GM12878 (cell line): ENCODE measurements around the gene VAT1. TPM values are rescaled to one million over a fixed set of nuclear protein-coding genes. Genes with fewer than 3 reads are reported as not detected.

Experiments
- ATAC-seq: fragments of 200-7000 bp; cut with Tn5 transposase; 3 replicates; pipeline ENCODE4 v1.9.1; 2020; ENCODE audit warnings: mild to moderate bottlenecking, moderate library complexity
- BruUV-seq: library from RNA; stranded (reverse); fragments of 400-500 nt; replicated peaks from 2 replicates; lab custom pipeline; 2021; lab: Mats Ljungman, UMichigan
- CTCF ChIA-PET: fragments of 300-600 bp; sonication (Branson Sonifier 250); formaldehyde crosslinking; extraction: SDS; loops from one replicate; lab custom pipeline; 2021; ENCODE audit warnings: inconsistent platforms; lab: Yijun Ruan, JAX
- POLR2A ChIA-PET: fragments of 350-600 bp; formaldehyde crosslinking; extraction: SDS; loops from one replicate; lab custom pipeline; 2021; ENCODE audit warnings: inconsistent platforms; lab: Charles Lee
- RAD21 ChIA-PET: fragments of 300-600 bp; sonication (Branson Sonifier 250); formaldehyde crosslinking; loops from one replicate; lab custom pipeline; 2023; ENCODE audit warnings: antibody characterized with exemption; ENCODE audit not compliant: unreplicated experiment; lab: Charles Lee
- SMC1A ChIA-PET: fragments of 300-600 bp; sonication (Branson Sonifier 250); formaldehyde crosslinking; loops from one replicate; lab custom pipeline; 2023; ENCODE audit not compliant: unreplicated experiment, uncharacterized antibody; lab: Charles Lee
- DNase-seq: peaks from one replicate; pipeline ENCODE4 v3.0.0-alpha.2; 2011; ENCODE audit warnings: low read depth, low spot score
- FAIRE-seq: peaks from 3 replicates; lab custom pipeline; 2011; peaks lifted over from hg19 to GRCh38; lab: Jason Lieb, UNC
- H2AFZ ChIP-seq: 2 replicates; pipeline ENCODE4 v1.6.0; 2011; ENCODE audit warnings: low read depth, low read length, control low read depth; ENCODE audit not compliant: control insufficient read depth
- H3K27ac ChIP-seq: 2 replicates; pipeline ENCODE4 v1.5.1; 2011; ENCODE audit warnings: control low read depth; ENCODE audit not compliant: control insufficient read depth, insufficient read depth
- H3K27me3 ChIP-seq, 2 experiments: replicated peaks in 1 of 2; 2 replicates each; pipeline versions ENCODE4 v1.6.0 to v1.6.1; 2011; ENCODE audit warnings: low read length in 1 of 2; ENCODE audit not compliant: control insufficient read depth in 2 of 2, insufficient read depth in 2 of 2
- H3K36me3 ChIP-seq, 2 experiments: 2 replicates each; pipeline ENCODE4 v1.5.1; 2011; ENCODE audit warnings: low read length in 1 of 2; ENCODE audit not compliant: control insufficient read depth in 2 of 2, insufficient read depth in 2 of 2
- H3K4me1 ChIP-seq: 2 replicates; pipeline ENCODE4 v1.6.1; 2011; ENCODE audit warnings: mild to moderate bottlenecking, low read length, moderate library complexity, mixed read lengths; ENCODE audit not compliant: control insufficient read depth, insufficient read depth
- H3K4me2 ChIP-seq: 2 replicates; pipeline ENCODE4 v1.6.0; 2011; ENCODE audit warnings: control low read depth; ENCODE audit not compliant: control insufficient read depth, insufficient read depth
- H3K4me3 ChIP-seq: fragments of 200-600 bp; sonication (generic); 2 replicates; pipeline ENCODE4 v1.5.1; 2016
- H3K79me2 ChIP-seq: 2 replicates; pipeline ENCODE4 v1.6.0; 2011; ENCODE audit warnings: low read length; ENCODE audit not compliant: control insufficient read depth, insufficient read depth
- H3K9ac ChIP-seq: 2 replicates; pipeline ENCODE4 v1.8.0; 2011; ENCODE audit warnings: low read length, control low read depth, mixed read lengths; ENCODE audit not compliant: control insufficient read depth, insufficient read depth
- H3K9me3 ChIP-seq: replicated peaks from 3 replicates; pipeline ENCODE4 v1.5.1; 2011; ENCODE audit warnings: mild to moderate bottlenecking, low read length; ENCODE audit not compliant: control insufficient read depth, insufficient read depth
- H4K20me1 ChIP-seq: 2 replicates; pipeline ENCODE4 v1.6.0; 2011; ENCODE audit not compliant: control insufficient read depth, insufficient read depth
- BACH1 ChIP-seq: fragments of 450-650 bp; IDR thresholded peaks from 2 replicates; pipeline ENCODE4 v1.6.1; 2017; ENCODE audit warnings: mild to moderate bottlenecking, borderline replicate concordance
- BMI1 ChIP-seq: fragments of 450-650 bp; IDR thresholded peaks from 2 replicates; pipeline ENCODE4 v1.6.1; 2016; ENCODE audit warnings: mild to moderate bottlenecking, moderate library complexity, borderline replicate concordance
- CBFB ChIP-seq: IDR thresholded peaks from 2 replicates; pipeline ENCODE4 v1.6.1; 2016; ENCODE audit warnings: antibody characterized with exemption, low read depth
- CHD2 ChIP-seq: IDR thresholded peaks from 2 replicates; pipeline ENCODE4 v1.6.1; 2011; ENCODE audit warnings: low read depth, low read length, improper control_type of control experiment, borderline replicate concordance
- HDAC2 ChIP-seq: fragments of 200-600 bp; sonication (generic); IDR thresholded peaks from 2 replicates; pipeline ENCODE4 v1.6.1; 2017
- MYC ChIP-seq: IDR thresholded peaks from 2 replicates; pipeline ENCODE4 v1.6.1; 2011; ENCODE audit warnings: mild to moderate bottlenecking, low read length, moderate library complexity, inconsistent platforms; ENCODE audit not compliant: insufficient read depth, insufficient replicate concordance, insufficient read length, severe bottlenecking
- NR2C2 ChIP-seq: IDR thresholded peaks from 2 replicates; pipeline ENCODE4 v1.6.1; 2011; ENCODE audit warnings: borderline replicate concordance, low read depth; ENCODE audit not compliant: control insufficient read depth, insufficient read length
- PAX5 ChIP-seq: IDR thresholded peaks from 2 replicates; pipeline ENCODE4 v1.6.1; 2011; ENCODE audit warnings: low read depth, low read length, borderline replicate concordance
- SUPT20H ChIP-seq: IDR thresholded peaks from 2 replicates; pipeline ENCODE4 v1.6.1; 2011; ENCODE audit warnings: low read depth, mild to moderate bottlenecking, low read length, moderate library complexity, borderline replicate concordance; ENCODE audit not compliant: control insufficient read depth
- WGBS: methylation state at CpG from one replicate; pipeline ENCODE4 v1.1.6; 2016; ENCODE audit warnings: low lambda C conversion rate; ENCODE audit not compliant: insufficient replicate concordance, insufficient coverage; ENCODE audit errors: missing lambda C conversion rate; 5-methylcytosine and 5-hydroxymethylcytosine counted together
- in situ Hi-C: fragments of 300-500 bp; cut with MboI; formaldehyde crosslinking; loops from 9 replicates; pipeline ENCODE4 v1.14.3; 2018; ENCODE audit warnings: mixed read lengths
- intact Hi-C: fragments of 100-400 bp; cut with micrococcal nuclease; formaldehyde crosslinking; loops from one replicate; pipeline ENCODE4 v1.14.2; 2022; ENCODE audit not compliant: unreplicated experiment
- polyA plus RNA-seq, 11 experiments: library from polyadenylated mRNA; depleted of rRNA in 4 of 11; unstranded in 6 of 11; stranded (reverse) in 5 of 11; fragments of >200 nt; fragmentation: Nextera tagmentation in 4 of 11; fragmentation: Illumina TruSeq in 1 of 11; extraction: Ambion mirVana in 4 of 11; extraction: Trizol in 1 of 11; gene quantifications; 1 replicate in 1 of 11; 2 replicates in 10 of 11; pipeline versions ENCODE4 v1.2.1 to v1.2.3, GENCODE V29; 2011 to 2016; ENCODE audit warnings: inconsistent platforms in 2 of 11, missing spikeins in 2 of 11, low read depth in 1 of 11
- total RNA-seq, 4 experiments: library from RNA; depleted of rRNA in 3 of 4; stranded (reverse); fragments of >200 nt in 3 of 4; fragmentation: Illumina TruSeq in 1 of 4; extraction: Trizol in 1 of 4; gene quantifications; 2 replicates each; pipeline versions ENCODE4 v1.2.1 to v1.2.3, GENCODE V29; 2013 to 2021
- TF ChIP-seq, protein P1 (sequence below): fragments of 450-650 bp; IDR thresholded peaks from 2 replicates; pipeline ENCODE4 v1.6.1; 2017; ENCODE audit warnings: antibody characterized with exemption, mild to moderate bottlenecking, moderate library complexity
- TF ChIP-seq, protein P2 (sequence below): IDR thresholded peaks from 2 replicates; pipeline ENCODE4 v1.6.1; 2011; ENCODE audit warnings: borderline replicate concordance, low read depth, mild to moderate bottlenecking, moderate library complexity, low read length; ENCODE audit not compliant: insufficient read depth, poor library complexity, severe bottlenecking
- TF ChIP-seq, protein P3 (sequence below): IDR thresholded peaks from 2 replicates; pipeline ENCODE4 v1.6.1; 2011; ENCODE audit warnings: low read depth, low read length, improper control_type of control experiment, borderline replicate concordance
- TF ChIP-seq, protein P4 (sequence below): IDR thresholded peaks from 2 replicates; pipeline ENCODE4 v1.6.1; 2012; ENCODE audit warnings: low read depth, low read length, improper control_type of control experiment
- TF ChIP-seq, protein P5 (sequence below): IDR thresholded peaks from 2 replicates; pipeline ENCODE4 v1.6.1; 2012; ENCODE audit warnings: low read depth, low read length, improper control_type of control experiment

Gene VAT1
- total and polyA plus RNA-seq, 10 of the 15 experiments (the other 5 are each of a cell fraction or from before 2014, with no cell fraction given), result 5.0 to 19.8 (median 8.2) TPM

DNA sequence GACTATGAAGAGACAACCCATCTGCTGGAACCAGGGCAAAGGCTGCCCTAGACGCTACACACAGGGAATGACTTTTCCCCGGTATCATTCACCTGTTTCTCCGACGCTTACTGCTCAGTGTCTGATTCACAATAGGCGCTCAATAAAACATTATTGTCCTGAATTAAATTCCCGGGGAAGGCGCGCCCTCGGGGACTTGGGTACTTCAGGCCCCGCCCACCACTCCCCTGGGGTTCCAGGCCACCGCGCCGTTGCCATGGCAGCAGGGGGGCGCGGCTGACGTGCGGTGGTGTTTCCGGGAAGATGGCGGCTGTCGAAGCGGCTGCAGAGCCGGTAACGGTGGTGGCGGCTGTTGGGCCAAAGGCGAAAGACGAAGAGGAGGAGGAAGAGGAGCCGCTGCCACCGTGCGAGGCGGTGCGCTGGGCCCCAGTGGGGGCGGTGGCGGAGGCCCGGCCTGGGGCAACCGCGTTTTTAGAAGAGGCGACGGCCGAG is 41.9 kb downstream of the VAT1 start, which contains the start of gene RUNDC1:
TSS of gene RUNDC1 (plus strand) at position 292 of the 492 bp plus-strand sequence. CDS start at position 304, 12 bp downstream.
- POLR2A ChIA-PET, result interaction anchor here (0.5 to 2.2 kb wide), 2 partner anchors 18 to 334 kb away, joined by 9 to 11 read pairs; partner anchors contain the start of gene RPL27
- peaks cover 32% of the 10 kb centered on the region for H3K79me2 ChIP-seq
- RAD21 ChIA-PET, result interaction anchor here (0.6 to 1.4 kb wide), 2 partner anchors 18 to 354 kb away, joined by 3 to 6 read pairs; partner anchors contain the start of gene RPL27
- H3K4me1 ChIP-seq, result peaks cover 13% of the 10 kb centered on the region
- intact Hi-C loops (no loop called here), in situ Hi-C loops (no loop called here)
- no peaks in the 10 kb centered on the region for H3K27me3 ChIP-seq
- peak within 1 kb of the TSS; percentile 82 for H3K9ac ChIP-seq
- FAIRE-seq, result no peak
- no peaks in the 10 kb centered on the region for H3K9me3 ChIP-seq
- SMC1A ChIA-PET, result interaction anchor here (1.4 kb wide), 1 partner anchor 18 kb away, joined by 6 read pairs; the partner anchor contains the start of gene RPL27
- peak; percentile 51 for DNase-seq
- H3K4me3 ChIP-seq, result peak within 1 kb of the TSS; percentile 94
- BruUV-seq, result no TSS peak
- no peaks in the 10 kb centered on the region for H3K36me3 ChIP-seq
- H2AFZ ChIP-seq, result peak within 1 kb of the TSS; percentile 98
- peak within 1 kb of the TSS; percentile 99 for H3K4me2 ChIP-seq
- WGBS, result under 1% methylated on average over 34 of the region's 39 CpGs
- CTCF ChIA-PET, result interaction anchor here (1.7 to 4.6 kb wide), 2 partner anchors 18 to 159 kb away, joined by 4 to 23 read pairs; partner anchors contain the start of gene RPL27
- ATAC-seq, result peak; percentile 84
- H3K27ac ChIP-seq, result peak within 1 kb of the TSS; percentile 85
- no peaks in the 10 kb centered on the region for H4K20me1 ChIP-seq
- TF ChIP-seq BMI1 (peak; percentile 98), MYC (no peak), HDAC2 (no peak), BACH1 (no peak), PAX5 (peak; percentile 59; the same call in 1 of the 2 replicates), NR2C2 (no peak), CBFB (peak; percentile 19; the same call in 1 of the 2 replicates), SUPT20H (no peak), CHD2 (no peak)
- TF ChIP-seq, protein P1, sequence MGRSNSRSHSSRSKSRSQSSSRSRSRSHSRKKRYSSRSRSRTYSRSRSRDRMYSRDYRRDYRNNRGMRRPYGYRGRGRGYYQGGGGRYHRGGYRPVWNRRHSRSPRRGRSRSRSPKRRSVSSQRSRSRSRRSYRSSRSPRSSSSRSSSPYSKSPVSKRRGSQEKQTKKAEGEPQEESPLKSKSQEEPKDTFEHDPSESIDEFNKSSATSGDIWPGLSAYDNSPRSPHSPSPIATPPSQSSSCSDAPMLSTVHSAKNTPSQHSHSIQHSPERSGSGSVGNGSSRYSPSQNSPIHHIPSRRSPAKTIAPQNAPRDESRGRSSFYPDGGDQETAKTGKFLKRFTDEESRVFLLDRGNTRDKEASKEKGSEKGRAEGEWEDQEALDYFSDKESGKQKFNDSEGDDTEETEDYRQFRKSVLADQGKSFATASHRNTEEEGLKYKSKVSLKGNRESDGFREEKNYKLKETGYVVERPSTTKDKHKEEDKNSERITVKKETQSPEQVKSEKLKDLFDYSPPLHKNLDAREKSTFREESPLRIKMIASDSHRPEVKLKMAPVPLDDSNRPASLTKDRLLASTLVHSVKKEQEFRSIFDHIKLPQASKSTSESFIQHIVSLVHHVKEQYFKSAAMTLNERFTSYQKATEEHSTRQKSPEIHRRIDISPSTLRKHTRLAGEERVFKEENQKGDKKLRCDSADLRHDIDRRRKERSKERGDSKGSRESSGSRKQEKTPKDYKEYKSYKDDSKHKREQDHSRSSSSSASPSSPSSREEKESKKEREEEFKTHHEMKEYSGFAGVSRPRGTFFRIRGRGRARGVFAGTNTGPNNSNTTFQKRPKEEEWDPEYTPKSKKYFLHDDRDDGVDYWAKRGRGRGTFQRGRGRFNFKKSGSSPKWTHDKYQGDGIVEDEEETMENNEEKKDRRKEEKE, result no peak
- TF ChIP-seq, protein P2, sequence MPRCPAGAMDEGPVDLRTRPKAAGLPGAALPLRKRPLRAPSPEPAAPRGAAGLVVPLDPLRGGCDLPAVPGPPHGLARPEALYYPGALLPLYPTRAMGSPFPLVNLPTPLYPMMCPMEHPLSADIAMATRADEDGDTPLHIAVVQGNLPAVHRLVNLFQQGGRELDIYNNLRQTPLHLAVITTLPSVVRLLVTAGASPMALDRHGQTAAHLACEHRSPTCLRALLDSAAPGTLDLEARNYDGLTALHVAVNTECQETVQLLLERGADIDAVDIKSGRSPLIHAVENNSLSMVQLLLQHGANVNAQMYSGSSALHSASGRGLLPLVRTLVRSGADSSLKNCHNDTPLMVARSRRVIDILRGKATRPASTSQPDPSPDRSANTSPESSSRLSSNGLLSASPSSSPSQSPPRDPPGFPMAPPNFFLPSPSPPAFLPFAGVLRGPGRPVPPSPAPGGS, result no peak
- TF ChIP-seq, protein P3, sequence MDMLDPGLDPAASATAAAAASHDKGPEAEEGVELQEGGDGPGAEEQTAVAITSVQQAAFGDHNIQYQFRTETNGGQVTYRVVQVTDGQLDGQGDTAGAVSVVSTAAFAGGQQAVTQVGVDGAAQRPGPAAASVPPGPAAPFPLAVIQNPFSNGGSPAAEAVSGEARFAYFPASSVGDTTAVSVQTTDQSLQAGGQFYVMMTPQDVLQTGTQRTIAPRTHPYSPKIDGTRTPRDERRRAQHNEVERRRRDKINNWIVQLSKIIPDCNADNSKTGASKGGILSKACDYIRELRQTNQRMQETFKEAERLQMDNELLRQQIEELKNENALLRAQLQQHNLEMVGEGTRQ, result no peak
- TF ChIP-seq, protein P4, sequence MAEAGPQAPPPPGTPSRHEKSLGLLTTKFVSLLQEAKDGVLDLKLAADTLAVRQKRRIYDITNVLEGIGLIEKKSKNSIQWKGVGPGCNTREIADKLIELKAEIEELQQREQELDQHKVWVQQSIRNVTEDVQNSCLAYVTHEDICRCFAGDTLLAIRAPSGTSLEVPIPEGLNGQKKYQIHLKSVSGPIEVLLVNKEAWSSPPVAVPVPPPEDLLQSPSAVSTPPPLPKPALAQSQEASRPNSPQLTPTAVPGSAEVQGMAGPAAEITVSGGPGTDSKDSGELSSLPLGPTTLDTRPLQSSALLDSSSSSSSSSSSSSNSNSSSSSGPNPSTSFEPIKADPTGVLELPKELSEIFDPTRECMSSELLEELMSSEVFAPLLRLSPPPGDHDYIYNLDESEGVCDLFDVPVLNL, result no peak
- TF ChIP-seq, protein P5, sequence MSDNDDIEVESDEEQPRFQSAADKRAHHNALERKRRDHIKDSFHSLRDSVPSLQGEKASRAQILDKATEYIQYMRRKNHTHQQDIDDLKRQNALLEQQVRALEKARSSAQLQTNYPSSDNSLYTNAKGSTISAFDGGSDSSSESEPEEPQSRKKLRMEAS, result no peak
